Measurements from ENCODE around the gene CER1. TPM values are rescaled to one million over a fixed set of nuclear protein-coding genes. Genes with fewer than 3 reads are reported as not detected.

Gene CER1
- total RNA-seq, 1 donor from 2014 or later = 0.40 TPM

GRCh38 chr9:14715102-14715501, 7.4 kb downstream of the CER1 start:
- no peak overlapping the region for H3K27ac Mint-ChIP-seq (ENCODE audit: unreplicated experiment)
- no peak for DNase-seq (ENCODE audit: low read depth, low spot score)
- peaks cover 4% of the 10 kb centered on the region for H3K27me3 Mint-ChIP-seq (ENCODE audit: low read depth)
- TF ChIP-seq CTCF (conservative IDR thresholded peaks at IDR 0.05) = no peak
- H3K9me3 Mint-ChIP-seq = peaks cover 5% of the 10 kb centered on the region
- H3K4me1 Mint-ChIP-seq = no peaks in the 10 kb centered on the region
- no peak overlapping the region for H3K4me3 Mint-ChIP-seq
- peaks cover 5% of the 10 kb centered on the region for H3K36me3 Mint-ChIP-seq (ENCODE audit: low read depth)

GRCh38 chr9:14713187-14713767, 9.3 kb downstream of the CER1 start:
- no peak for TF ChIP-seq CTCF (conservative IDR thresholded peaks at IDR 0.05)
- peaks cover 11% of the 10 kb centered on the region for H3K9me3 Mint-ChIP-seq
- H3K4me3 Mint-ChIP-seq = no peak overlapping the region
- H3K27me3 Mint-ChIP-seq (ENCODE audit: low read depth) = no peaks in the 10 kb centered on the region
- H3K27ac Mint-ChIP-seq (ENCODE audit: unreplicated experiment) = no peak overlapping the region
- no peak for DNase-seq (ENCODE audit: low read depth, low spot score)
- no peaks in the 10 kb centered on the region for H3K4me1 Mint-ChIP-seq
- H3K36me3 Mint-ChIP-seq (ENCODE audit: low read depth) = peaks cover 15% of the 10 kb centered on the region

GRCh38 chr9:14710804-14711203, 11.7 kb downstream of the CER1 start:
- no peak for DNase-seq (ENCODE audit: low read depth, low spot score)
- H3K27me3 Mint-ChIP-seq (ENCODE audit: low read depth) = no peaks in the 10 kb centered on the region
- no peaks in the 10 kb centered on the region for H3K4me1 Mint-ChIP-seq
- TF ChIP-seq CTCF (conservative IDR thresholded peaks at IDR 0.05) = no peak
- H3K4me3 Mint-ChIP-seq = no peak overlapping the region
- H3K36me3 Mint-ChIP-seq (ENCODE audit: low read depth) = peaks cover 26% of the 10 kb centered on the region
- peaks cover 13% of the 10 kb centered on the region for H3K9me3 Mint-ChIP-seq
- no peak overlapping the region for H3K27ac Mint-ChIP-seq (ENCODE audit: unreplicated experiment)

GRCh38 chr9:14706530-14707140, 15.9 kb downstream of the CER1 start:
- TF ChIP-seq CTCF (conservative IDR thresholded peaks at IDR 0.05) = no peak
- no peaks in the 10 kb centered on the region for H3K27me3 Mint-ChIP-seq (ENCODE audit: low read depth)
- H3K36me3 Mint-ChIP-seq (ENCODE audit: low read depth) = peaks cover 35% of the 10 kb centered on the region
- peaks cover 16% of the 10 kb centered on the region for H3K9me3 Mint-ChIP-seq
- H3K27ac Mint-ChIP-seq (ENCODE audit: unreplicated experiment) = no peak overlapping the region
- no peak overlapping the region for H3K4me3 Mint-ChIP-seq
- H3K4me1 Mint-ChIP-seq = no peaks in the 10 kb centered on the region
- DNase-seq (ENCODE audit: low read depth, low spot score) = no peak

- TF ChIP-seq CTCF (conservative IDR thresholded peaks at IDR 0.05) = no peak
- Mint-ChIP-seq H3K9me3 (peaks cover 11% of the 10 kb centered on the region), H3K27ac (ENCODE audit: unreplicated experiment) (no peak overlapping the region), H3K36me3 (ENCODE audit: low read depth) (peaks cover 30% of the 10 kb centered on the region), H3K27me3 (ENCODE audit: low read depth) (no peaks in the 10 kb centered on the region), H3K4me1 (no peaks in the 10 kb centered on the region), H3K4me3 (no peak overlapping the region)
- DNase-seq (ENCODE audit: low read depth, low spot score) = no peak
Observed at GRCh38 chr9:14705079-14705478, 17.5 kb downstream of the CER1 start.

Measured in neural crest cell (in vitro differentiated cells).